ENCODE data around the gene CCNJL.

Gene CCNJL

DNA sequence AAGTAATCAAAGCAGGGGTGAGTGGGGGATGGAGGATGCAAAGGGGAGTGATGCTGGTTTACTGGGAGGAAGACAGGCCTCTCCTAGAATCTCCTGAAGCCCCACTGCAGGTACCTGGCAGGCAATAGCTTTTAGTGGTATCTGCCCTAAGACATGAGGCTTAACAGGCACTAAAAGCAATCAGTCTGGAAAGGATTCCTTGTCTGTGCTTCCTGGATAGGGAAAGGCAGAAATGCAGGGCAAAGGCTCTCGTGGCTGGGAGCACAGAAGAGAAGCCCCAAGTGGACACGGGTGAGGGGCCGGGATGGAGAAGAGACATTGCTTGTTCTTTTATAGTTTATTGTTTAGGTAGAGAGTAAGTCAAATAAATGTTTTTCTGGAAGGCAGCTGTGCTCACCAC, 40.1 kb downstream of the CCNJL start:
- H3K4me3 ChIP-seq (ENCODE audit: low read depth, low read length), result no peak overlapping the region
- TF ChIP-seq, protein P1, sequence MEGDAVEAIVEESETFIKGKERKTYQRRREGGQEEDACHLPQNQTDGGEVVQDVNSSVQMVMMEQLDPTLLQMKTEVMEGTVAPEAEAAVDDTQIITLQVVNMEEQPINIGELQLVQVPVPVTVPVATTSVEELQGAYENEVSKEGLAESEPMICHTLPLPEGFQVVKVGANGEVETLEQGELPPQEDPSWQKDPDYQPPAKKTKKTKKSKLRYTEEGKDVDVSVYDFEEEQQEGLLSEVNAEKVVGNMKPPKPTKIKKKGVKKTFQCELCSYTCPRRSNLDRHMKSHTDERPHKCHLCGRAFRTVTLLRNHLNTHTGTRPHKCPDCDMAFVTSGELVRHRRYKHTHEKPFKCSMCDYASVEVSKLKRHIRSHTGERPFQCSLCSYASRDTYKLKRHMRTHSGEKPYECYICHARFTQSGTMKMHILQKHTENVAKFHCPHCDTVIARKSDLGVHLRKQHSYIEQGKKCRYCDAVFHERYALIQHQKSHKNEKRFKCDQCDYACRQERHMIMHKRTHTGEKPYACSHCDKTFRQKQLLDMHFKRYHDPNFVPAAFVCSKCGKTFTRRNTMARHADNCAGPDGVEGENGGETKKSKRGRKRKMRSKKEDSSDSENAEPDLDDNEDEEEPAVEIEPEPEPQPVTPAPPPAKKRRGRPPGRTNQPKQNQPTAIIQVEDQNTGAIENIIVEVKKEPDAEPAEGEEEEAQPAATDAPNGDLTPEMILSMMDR (IDR thresholded peaks at IDR 0.05; ENCODE audit: borderline replicate concordance, insufficient read depth, low read depth, low read length), result no peak

DNA sequence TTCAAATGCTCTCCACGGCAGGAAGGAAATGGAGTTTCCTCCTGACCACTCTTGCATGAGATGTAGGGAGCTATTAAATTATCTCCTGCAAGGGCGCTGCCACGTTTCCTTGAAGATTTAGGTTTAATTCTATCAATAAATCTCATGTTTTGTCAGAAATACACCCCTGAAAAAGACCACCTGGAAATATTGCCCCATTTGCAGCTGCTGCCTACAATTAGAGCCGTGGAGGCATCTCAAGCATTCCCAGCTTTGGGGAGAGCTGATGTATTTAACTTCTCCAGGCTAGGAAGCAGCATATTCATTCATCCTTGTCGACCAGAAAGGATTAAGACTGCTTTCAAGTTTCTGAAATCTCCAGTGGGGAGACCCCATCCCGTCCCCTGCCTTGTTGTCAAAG, 40.5 kb downstream of the CCNJL start:
- TF ChIP-seq, protein P1 (IDR thresholded peaks at IDR 0.05; ENCODE audit: borderline replicate concordance, insufficient read depth, low read depth, low read length), result no peak
- H3K4me3 ChIP-seq (ENCODE audit: low read depth, low read length), result no peak overlapping the region

DNA sequence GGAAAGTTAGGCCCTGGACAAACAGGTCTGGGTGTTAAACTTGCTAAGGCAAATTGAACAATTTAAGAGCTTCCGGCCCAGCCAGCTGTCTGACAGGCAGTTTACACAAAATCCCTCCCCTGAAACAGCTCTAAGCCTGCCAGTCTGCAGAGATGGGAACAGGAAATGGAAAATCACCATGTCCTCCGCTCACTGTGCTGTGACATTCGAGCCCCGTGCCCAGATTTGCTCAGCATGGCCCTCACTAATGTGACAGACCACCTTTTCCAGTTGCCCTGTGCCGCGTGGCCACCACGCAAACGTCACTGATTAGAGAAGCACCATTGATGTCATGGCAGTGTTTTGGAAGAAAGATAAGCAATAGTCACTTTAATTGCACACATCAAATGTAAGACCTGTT, 41.0 kb downstream of the CCNJL start:
- no peak overlapping the region for H3K4me3 ChIP-seq (ENCODE audit: low read depth, low read length)

DNA sequence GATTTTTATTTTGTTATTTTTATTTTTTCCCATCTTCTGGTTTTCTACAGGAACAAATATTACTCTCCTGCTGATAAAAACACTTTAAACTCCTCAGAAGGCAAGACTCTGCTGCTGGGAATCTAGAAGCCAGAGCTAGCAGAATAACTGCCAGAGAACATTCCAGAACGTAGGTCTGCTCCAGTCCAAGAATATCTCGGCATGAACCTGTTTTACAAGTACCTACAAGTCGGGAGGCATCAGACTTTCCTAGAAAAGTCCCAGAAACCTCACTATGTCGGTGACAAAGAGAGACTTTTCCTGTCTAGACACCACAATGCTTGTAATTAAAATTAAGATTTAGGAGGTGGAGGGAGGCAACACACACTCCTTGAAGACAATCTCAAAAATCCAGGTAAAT, 41.7 kb downstream of the CCNJL start:
- H3K4me3 ChIP-seq (ENCODE audit: low read depth, low read length), result no peak overlapping the region
- TF ChIP-seq, protein P1 (IDR thresholded peaks at IDR 0.05; ENCODE audit: borderline replicate concordance, insufficient read depth, low read depth, low read length), result no peak

More for the DNA sequence above, 41.0 kb downstream of the CCNJL start:
- TF ChIP-seq, protein P1 (IDR thresholded peaks at IDR 0.05; ENCODE audit: borderline replicate concordance, insufficient read depth, low read depth, low read length), result no peak

DNA sequence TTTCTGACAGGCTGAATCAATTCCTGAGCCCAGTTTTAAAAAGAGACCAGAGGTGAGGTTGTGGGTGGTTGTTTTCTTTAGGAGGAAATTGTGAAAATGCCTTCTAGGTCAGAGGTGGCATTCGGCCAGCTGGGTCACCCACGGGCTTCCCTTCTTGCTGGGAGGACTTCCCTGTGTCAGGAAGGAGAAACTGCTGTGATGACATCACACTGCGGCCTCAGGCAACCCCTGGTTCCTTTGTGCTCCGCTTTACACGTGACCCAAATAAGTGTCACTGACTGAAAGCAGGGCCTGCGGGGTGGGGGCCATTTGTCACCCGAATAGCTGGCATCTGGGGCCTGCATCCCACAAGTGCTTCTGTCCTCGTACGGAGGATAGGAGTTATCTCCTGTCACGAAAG, 43.3 kb downstream of the CCNJL start:
- no peak overlapping the region for H3K4me3 ChIP-seq (ENCODE audit: low read depth, low read length)
- TF ChIP-seq, protein P1 (IDR thresholded peaks at IDR 0.05; ENCODE audit: borderline replicate concordance, insufficient read depth, low read depth, low read length), result no peak

DNA sequence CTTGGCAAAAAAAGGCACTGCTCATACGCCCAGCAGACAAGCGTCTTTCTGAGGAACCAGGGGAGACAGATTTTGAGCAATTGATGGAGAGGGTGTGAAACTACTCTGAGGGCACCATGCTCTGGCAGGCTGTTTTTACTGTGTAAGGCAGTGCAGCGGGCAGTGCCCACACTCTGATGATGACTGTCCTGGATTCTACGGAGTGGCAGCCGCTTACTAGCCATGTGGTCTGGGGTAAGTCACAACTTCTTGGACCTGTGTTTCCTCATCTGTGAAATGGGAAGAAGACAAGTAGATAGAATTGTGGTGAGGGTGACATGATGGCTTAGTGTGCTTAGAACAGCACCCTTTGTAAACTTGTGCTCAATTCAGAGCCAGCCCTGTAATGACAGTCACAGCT, 44.2 kb downstream of the CCNJL start:
- TF ChIP-seq, protein P1 (IDR thresholded peaks at IDR 0.05; ENCODE audit: borderline replicate concordance, insufficient read depth, low read depth, low read length), result no peak
- H3K4me3 ChIP-seq (ENCODE audit: low read depth, low read length), result no peak overlapping the region

DNA sequence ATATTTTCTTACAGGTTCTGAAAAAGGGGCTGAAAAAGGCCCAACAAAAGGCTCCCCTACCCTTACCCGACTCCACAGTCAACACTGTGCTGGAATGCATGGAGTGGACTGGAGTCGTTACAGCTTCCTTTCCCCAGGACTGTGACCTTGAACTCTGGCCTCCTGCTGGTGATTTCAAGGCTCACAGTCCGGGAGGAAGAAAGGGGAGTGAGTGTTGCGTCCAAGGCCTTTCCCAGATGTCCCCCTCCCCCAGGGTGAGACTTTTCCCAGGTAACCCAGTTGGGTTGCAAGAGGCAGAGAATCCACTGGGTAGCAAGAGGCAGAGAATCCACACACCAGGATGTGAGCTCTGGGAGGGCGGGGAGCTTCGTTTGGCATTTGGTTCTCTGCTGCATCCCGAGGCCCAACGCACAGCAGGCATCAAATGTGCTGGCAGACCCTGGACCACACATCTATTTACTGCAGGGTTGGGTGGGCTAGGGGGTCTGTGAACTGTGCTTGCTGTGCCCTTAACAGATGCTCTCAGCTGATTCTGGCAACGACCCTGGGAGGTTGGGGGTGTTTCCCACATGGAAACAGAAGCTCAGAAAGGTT, 45.5 kb downstream of the CCNJL start:
- no peak overlapping the region for H3K4me3 ChIP-seq (ENCODE audit: low read depth, low read length)
- TF ChIP-seq, protein P1 (IDR thresholded peaks at IDR 0.05; ENCODE audit: borderline replicate concordance, insufficient read depth, low read depth, low read length), result 0 out of 2 replicates have a peak, but pooled peaks have one; percentile 7
